ENCODE data around the gene LDLRAD3. TPM values are rescaled to one million over a fixed set of nuclear protein-coding genes. Genes with fewer than 3 reads are reported as not detected.

Gene LDLRAD3
- total RNA-seq, 1 experiment from 2014 or later, result 15.3 TPM

DNA sequence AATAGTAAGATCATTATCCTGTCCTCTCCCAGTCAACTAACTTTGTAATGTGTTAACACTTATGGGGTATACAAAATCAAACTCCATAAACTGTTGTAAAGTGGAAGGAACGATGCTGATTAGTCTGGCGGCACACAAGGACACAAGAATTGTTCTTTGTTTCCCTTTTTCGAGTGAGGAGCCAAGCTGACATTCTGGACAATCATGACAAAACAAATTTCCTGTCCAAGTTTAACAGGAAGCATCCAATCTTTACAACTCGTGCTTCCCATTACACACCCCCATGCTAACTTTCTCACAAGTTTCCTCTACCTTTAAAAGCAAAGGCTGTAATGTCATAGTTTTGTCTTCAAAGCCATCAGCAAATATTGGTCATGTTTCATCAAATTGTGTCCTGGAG, 20.4 kb upstream of the LDLRAD3 start:
- no peaks in the 10 kb centered on the region for H4K20me1 ChIP-seq (ENCODE audit: low read length)
- ChIA-PET CTCF (no interaction called here), POLR2A (ENCODE audit: unreplicated experiment) (no interaction called here)
- no peak overlapping the region for H2AFZ ChIP-seq (ENCODE audit: low read length)
- DNase-seq, result no peak
- no peaks in the 10 kb centered on the region for H3K36me3 ChIP-seq (ENCODE audit: low read depth, low read length)
- no peaks in the 10 kb centered on the region for H3K27me3 ChIP-seq (ENCODE audit: low read length)
- H3K9me3 ChIP-seq (ENCODE audit: low read length), result no peaks in the 10 kb centered on the region
- peaks cover 27% of the 10 kb centered on the region for H3K4me1 ChIP-seq (ENCODE audit: insufficient read depth, low read length)
- no peaks in the 10 kb centered on the region for H3K9me2 ChIP-seq (replicated peaks; ENCODE audit: low read length)
- TF ChIP-seq, protein P1, sequence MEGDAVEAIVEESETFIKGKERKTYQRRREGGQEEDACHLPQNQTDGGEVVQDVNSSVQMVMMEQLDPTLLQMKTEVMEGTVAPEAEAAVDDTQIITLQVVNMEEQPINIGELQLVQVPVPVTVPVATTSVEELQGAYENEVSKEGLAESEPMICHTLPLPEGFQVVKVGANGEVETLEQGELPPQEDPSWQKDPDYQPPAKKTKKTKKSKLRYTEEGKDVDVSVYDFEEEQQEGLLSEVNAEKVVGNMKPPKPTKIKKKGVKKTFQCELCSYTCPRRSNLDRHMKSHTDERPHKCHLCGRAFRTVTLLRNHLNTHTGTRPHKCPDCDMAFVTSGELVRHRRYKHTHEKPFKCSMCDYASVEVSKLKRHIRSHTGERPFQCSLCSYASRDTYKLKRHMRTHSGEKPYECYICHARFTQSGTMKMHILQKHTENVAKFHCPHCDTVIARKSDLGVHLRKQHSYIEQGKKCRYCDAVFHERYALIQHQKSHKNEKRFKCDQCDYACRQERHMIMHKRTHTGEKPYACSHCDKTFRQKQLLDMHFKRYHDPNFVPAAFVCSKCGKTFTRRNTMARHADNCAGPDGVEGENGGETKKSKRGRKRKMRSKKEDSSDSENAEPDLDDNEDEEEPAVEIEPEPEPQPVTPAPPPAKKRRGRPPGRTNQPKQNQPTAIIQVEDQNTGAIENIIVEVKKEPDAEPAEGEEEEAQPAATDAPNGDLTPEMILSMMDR (conservative IDR thresholded peaks at IDR 0.05; ENCODE audit: low read depth, low read length), result no peak
- no peak for TF ChIP-seq EZH2phosphoT487 (IDR thresholded peaks at IDR 0.05; ENCODE audit: borderline replicate concordance, low read length)
- no peak for TF ChIP-seq EZH2 (IDR thresholded peaks at IDR 0.05; ENCODE audit: low read length, unreplicated experiment)
- H3K27ac ChIP-seq (ENCODE audit: low read length), result no peak overlapping the region
- intact Hi-C loops (cut with micrococcal nuclease), result no loop called here
- H3K4me2 ChIP-seq (ENCODE audit: low read length), result no peak overlapping the region
- H3K4me3 ChIP-seq (ENCODE audit: low read length), result no peak overlapping the region
- H3F3A ChIP-seq (ENCODE audit: low read length, unreplicated experiment), result no peaks in the 10 kb centered on the region
- BruUV-seq (replicated peaks), result no TSS peak
- no peaks in the 10 kb centered on the region for H3K79me2 ChIP-seq (ENCODE audit: low read length)
- H3K9ac ChIP-seq (ENCODE audit: low read length), result no peak overlapping the region
- no peak for ATAC-seq

DNA sequence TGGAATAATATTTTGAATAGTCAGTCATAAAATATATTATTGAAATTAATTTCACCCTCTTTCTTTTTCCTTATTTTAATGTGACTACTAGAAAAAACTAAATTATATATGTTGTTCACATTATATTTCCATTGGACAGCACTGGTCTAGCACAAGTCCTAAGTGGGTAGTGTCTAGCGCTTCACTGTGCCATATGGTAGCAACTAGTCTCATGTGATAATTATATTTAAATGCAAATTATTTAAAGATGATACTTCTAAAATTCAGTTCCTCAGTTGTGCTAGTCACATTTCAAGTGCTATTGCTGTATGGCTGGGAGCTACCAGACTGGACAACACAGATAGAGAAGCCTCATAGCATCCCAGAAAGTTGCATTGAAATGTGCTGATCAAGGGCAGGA, 19.1 kb upstream of the LDLRAD3 start:
- Histone ChIP-seq H2AFZ (ENCODE audit: low read length) (no peak overlapping the region), H3K27ac (ENCODE audit: low read length) (no peak overlapping the region), H3K4me3 (ENCODE audit: low read length) (no peak overlapping the region), H3K4me1 (ENCODE audit: insufficient read depth, low read length) (peaks cover 23% of the 10 kb centered on the region), H3F3A (ENCODE audit: low read length, unreplicated experiment) (no peaks in the 10 kb centered on the region), H3K79me2 (ENCODE audit: low read length) (no peaks in the 10 kb centered on the region), H3K9me2 (replicated peaks; ENCODE audit: low read length) (no peaks in the 10 kb centered on the region), H3K9ac (ENCODE audit: low read length) (no peak overlapping the region), H3K9me3 (ENCODE audit: low read length) (no peaks in the 10 kb centered on the region), H3K27me3 (ENCODE audit: low read length) (no peaks in the 10 kb centered on the region), H3K36me3 (ENCODE audit: low read depth, low read length) (no peaks in the 10 kb centered on the region), H3K4me2 (ENCODE audit: low read length) (no peak overlapping the region), H4K20me1 (ENCODE audit: low read length) (no peaks in the 10 kb centered on the region)
- intact Hi-C loops (cut with micrococcal nuclease), result no loop called here
- no peak for TF ChIP-seq EZH2 (IDR thresholded peaks at IDR 0.05; ENCODE audit: low read length, unreplicated experiment)
- TF ChIP-seq EZH2phosphoT487 (IDR thresholded peaks at IDR 0.05; ENCODE audit: borderline replicate concordance, low read length), result no peak
- TF ChIP-seq, protein P1 (conservative IDR thresholded peaks at IDR 0.05; ENCODE audit: low read depth, low read length), result no peak
- ATAC-seq (no peak), DNase-seq (no peak)
- CTCF ChIA-PET, result no interaction called here
- POLR2A ChIA-PET (ENCODE audit: unreplicated experiment), result no interaction called here
- no TSS peak for BruUV-seq (replicated peaks)

DNA sequence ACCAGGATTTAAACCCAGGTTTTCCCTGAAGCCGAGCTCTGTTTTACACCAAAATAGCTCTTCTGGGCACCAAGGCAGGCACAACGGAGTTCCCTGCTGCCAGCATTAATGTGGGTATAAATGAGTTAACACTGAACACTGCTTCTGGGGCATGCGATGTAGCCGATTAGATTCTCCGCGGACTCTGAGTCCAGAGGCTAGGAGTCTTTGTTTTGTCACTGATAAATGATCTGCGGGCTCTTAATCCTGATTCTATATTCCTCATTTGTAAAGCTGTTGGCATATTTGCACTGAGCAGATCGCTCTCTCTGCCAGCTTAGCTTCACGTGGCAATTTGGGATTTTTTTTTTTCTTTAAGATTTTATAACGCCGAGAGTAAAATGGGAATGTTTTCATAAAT, 16.8 kb upstream of the LDLRAD3 start:
- TF ChIP-seq EZH2phosphoT487 (IDR thresholded peaks at IDR 0.05; ENCODE audit: borderline replicate concordance, low read length) (no peak), EZH2 (IDR thresholded peaks at IDR 0.05; ENCODE audit: low read length, unreplicated experiment) (no peak)
- TF ChIP-seq, protein P1 (conservative IDR thresholded peaks at IDR 0.05; ENCODE audit: low read depth, low read length), result no peak
- Histone ChIP-seq H3F3A (ENCODE audit: low read length, unreplicated experiment) (no peaks in the 10 kb centered on the region), H3K9ac (ENCODE audit: low read length) (peak overlapping the region; percentile 66), H3K4me1 (ENCODE audit: insufficient read depth, low read length) (peaks cover 21% of the 10 kb centered on the region), H4K20me1 (ENCODE audit: low read length) (no peaks in the 10 kb centered on the region), H2AFZ (ENCODE audit: low read length) (peak overlapping the region; percentile 70), H3K36me3 (ENCODE audit: low read depth, low read length) (no peaks in the 10 kb centered on the region), H3K27me3 (ENCODE audit: low read length) (no peaks in the 10 kb centered on the region), H3K9me3 (ENCODE audit: low read length) (no peaks in the 10 kb centered on the region; the same call in 1 of the 2 replicates), H3K4me3 (ENCODE audit: low read length) (peak overlapping the region; percentile 59), H3K79me2 (ENCODE audit: low read length) (no peaks in the 10 kb centered on the region), H3K9me2 (replicated peaks; ENCODE audit: low read length) (no peaks in the 10 kb centered on the region), H3K27ac (ENCODE audit: low read length) (peak overlapping the region; percentile 73), H3K4me2 (ENCODE audit: low read length) (peak overlapping the region; percentile 84)
- DNase-seq (no peak), ATAC-seq (peak; percentile 45)
- ChIA-PET POLR2A (ENCODE audit: unreplicated experiment) (interaction anchor here (0.7 kb wide), 1 partner anchor 53 kb away, joined by 3 read pairs; no protein-coding TSS in a partner anchor), CTCF (interaction anchor here (1.5 kb wide), 1 partner anchor 105 kb away, joined by 15 read pairs; no protein-coding TSS in a partner anchor)
- intact Hi-C loops (cut with micrococcal nuclease), result no loop called here
- BruUV-seq (replicated peaks), result TSS peak; percentile 92

Measured in PC-3 (cell line).